GM12878 (cell line): ENCODE measurements around the gene COL4A2.

Experiments
- CHD4 ChIP-seq: fragments of 200-600 bp; sonication (generic); IDR thresholded peaks from 2 replicates; pipeline ENCODE4 v1.6.1; 2016; ENCODE audit warnings: mild to moderate bottlenecking
- RFX5 ChIP-seq: IDR thresholded peaks from 2 replicates; pipeline ENCODE4 v1.6.1; 2011; ENCODE audit warnings: low read depth, low read length, improper control_type of control experiment
- ZNF384 ChIP-seq: IDR thresholded peaks from 2 replicates; pipeline ENCODE4 v1.6.1; 2012; ENCODE audit warnings: low read depth, mild to moderate bottlenecking, low read length, improper control_type of control experiment, borderline replicate concordance
- TF ChIP-seq, protein P1 (sequence below), 3 experiments: IDR thresholded peaks in 2 of 3; conservative IDR thresholded peaks in 1 of 3; 2 replicates each; pipeline ENCODE4 v1.5.1; 2011; ENCODE audit warnings: low read depth in 3 of 3, low read length in 3 of 3, mild to moderate bottlenecking in 3 of 3, control low read depth in 2 of 3, moderate library complexity in 2 of 3, inconsistent platforms in 1 of 3, mixed read lengths in 1 of 3; ENCODE audit not compliant: control insufficient read depth in 2 of 3, insufficient read depth in 1 of 3; ENCODE audit errors: extremely low read depth in 1 of 3
- TF ChIP-seq, protein P2 (sequence below): IDR thresholded peaks from 2 replicates; pipeline ENCODE4 v1.6.1; 2011; ENCODE audit warnings: mild to moderate bottlenecking, low read depth, low read length, moderate library complexity; ENCODE audit not compliant: insufficient replicate concordance
- TF ChIP-seq, protein P3 (sequence below): fragments of 150-350 bp; IDR thresholded peaks from 2 replicates; pipeline ENCODE4 v1.6.1; 2014; ENCODE audit warnings: mild to moderate bottlenecking, low read depth, low read length

DNA sequence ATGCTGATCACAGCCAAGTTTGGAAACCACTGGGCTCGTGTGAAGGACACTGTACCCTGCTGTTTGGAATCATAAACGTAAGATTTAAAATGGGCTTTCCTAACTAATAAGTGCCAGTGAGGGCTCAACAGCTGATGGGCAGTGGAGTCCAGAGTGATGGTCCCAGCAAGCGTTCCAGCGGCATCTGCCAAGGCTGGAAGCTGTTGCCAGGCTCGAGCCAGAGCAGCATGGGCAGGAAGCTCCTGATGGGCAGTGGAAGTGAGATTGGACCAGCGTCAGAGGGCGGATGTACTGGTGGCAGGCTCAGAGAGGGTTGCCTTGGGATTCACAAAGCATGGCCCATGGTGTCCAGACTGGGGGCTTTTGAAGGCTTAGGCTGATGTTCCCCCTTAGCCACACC, 30.2 kb downstream of the COL4A2 start:
- TF ChIP-seq ZNF384 (no peak), RFX5 (no peak), CHD4 (no peak)
- TF ChIP-seq, protein P1, sequence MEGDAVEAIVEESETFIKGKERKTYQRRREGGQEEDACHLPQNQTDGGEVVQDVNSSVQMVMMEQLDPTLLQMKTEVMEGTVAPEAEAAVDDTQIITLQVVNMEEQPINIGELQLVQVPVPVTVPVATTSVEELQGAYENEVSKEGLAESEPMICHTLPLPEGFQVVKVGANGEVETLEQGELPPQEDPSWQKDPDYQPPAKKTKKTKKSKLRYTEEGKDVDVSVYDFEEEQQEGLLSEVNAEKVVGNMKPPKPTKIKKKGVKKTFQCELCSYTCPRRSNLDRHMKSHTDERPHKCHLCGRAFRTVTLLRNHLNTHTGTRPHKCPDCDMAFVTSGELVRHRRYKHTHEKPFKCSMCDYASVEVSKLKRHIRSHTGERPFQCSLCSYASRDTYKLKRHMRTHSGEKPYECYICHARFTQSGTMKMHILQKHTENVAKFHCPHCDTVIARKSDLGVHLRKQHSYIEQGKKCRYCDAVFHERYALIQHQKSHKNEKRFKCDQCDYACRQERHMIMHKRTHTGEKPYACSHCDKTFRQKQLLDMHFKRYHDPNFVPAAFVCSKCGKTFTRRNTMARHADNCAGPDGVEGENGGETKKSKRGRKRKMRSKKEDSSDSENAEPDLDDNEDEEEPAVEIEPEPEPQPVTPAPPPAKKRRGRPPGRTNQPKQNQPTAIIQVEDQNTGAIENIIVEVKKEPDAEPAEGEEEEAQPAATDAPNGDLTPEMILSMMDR (IDR thresholded peaks at IDR 0.05 in 2 of 3, conservative IDR thresholded peaks at IDR 0.05 in 1 of 3; ENCODE audit: control insufficient read depth in 2 of 3, extremely low read depth in 1 of 3, insufficient read depth in 1 of 3, low read depth in 3 of 3, low read length in 3 of 3): no peak
- TF ChIP-seq, protein P2, sequence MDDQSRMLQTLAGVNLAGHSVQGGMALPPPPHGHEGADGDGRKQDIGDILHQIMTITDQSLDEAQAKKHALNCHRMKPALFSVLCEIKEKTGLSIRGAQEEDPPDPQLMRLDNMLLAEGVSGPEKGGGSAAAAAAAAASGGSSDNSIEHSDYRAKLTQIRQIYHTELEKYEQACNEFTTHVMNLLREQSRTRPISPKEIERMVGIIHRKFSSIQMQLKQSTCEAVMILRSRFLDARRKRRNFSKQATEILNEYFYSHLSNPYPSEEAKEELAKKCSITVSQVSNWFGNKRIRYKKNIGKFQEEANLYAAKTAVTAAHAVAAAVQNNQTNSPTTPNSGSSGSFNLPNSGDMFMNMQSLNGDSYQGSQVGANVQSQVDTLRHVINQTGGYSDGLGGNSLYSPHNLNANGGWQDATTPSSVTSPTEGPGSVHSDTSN: no peak
- TF ChIP-seq, protein P3, sequence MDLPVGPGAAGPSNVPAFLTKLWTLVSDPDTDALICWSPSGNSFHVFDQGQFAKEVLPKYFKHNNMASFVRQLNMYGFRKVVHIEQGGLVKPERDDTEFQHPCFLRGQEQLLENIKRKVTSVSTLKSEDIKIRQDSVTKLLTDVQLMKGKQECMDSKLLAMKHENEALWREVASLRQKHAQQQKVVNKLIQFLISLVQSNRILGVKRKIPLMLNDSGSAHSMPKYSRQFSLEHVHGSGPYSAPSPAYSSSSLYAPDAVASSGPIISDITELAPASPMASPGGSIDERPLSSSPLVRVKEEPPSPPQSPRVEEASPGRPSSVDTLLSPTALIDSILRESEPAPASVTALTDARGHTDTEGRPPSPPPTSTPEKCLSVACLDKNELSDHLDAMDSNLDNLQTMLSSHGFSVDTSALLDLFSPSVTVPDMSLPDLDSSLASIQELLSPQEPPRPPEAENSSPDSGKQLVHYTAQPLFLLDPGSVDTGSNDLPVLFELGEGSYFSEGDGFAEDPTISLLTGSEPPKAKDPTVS: no peak
